ENCODE data around the gene ACO1. TPM values are rescaled to one million over a fixed set of nuclear protein-coding genes. Genes with fewer than 3 reads are reported as not detected.

ACO1 gene
- total RNA-seq, 1 experiment from 2014 or later, result 36.2 TPM

GRCh38 chr9:32487981-32488380 is 103.5 kb downstream of the ACO1 start:
- CTCF ChIA-PET, result interaction anchor here (1.6 kb wide), 1 partner anchor 109 kb away, joined by 6 read pairs; no protein-coding TSS in a partner anchor
- RAD21 ChIA-PET (ENCODE audit: low non-redundant PET in 1 of 2, low total read pairs in 2 of 2, uncharacterized antibody in 2 of 2, unreplicated experiment in 2 of 2), result no interaction called here
- Histone ChIP-seq H3K27me3 (ENCODE audit: insufficient read depth, low read length) (no peaks in the 10 kb centered on the region), H3K9ac (ENCODE audit: low read length) (no peak overlapping the region), H3K4me2 (ENCODE audit: low read length) (no peak overlapping the region), H2AFZ (ENCODE audit: low read depth, low read length, poor library complexity, severe bottlenecking) (no peak overlapping the region), H3K27ac (ENCODE audit: low read depth, low read length) (no peak overlapping the region), H4K20me1 (ENCODE audit: insufficient read depth) (no peaks in the 10 kb centered on the region), H3K79me2 (ENCODE audit: insufficient read depth, low read length) (no peaks in the 10 kb centered on the region), H3K36me3 (ENCODE audit: control insufficient read depth in 1 of 2, insufficient read depth in 2 of 2, low read length in 2 of 2) (peaks cover 9 to 15% of the 10 kb centered on the region in 2 experiments; a peak in 3 of 4 replicates), H3K4me3 (replicated peaks in 1 of 2; ENCODE audit: low read depth in 1 of 2, low read length in 2 of 2) (no peak overlapping the region), H3K9me2 (ENCODE audit: insufficient read depth) (no peaks in the 10 kb centered on the region), H3K4me1 (ENCODE audit: control insufficient read depth in 1 of 2, insufficient read depth in 2 of 2, low read length in 2 of 2) (no peaks in the 10 kb centered on the region), H3K9me3 (ENCODE audit: control insufficient read depth in 1 of 2, insufficient read depth in 1 of 2, low read depth in 1 of 2, low read length in 2 of 2) (no peaks in the 10 kb centered on the region)
- POLR2A ChIA-PET, result no interaction called here
- no TSS peak for BruUV-seq (replicated peaks)
- intact Hi-C loops (cut with micrococcal nuclease), result no loop called here
- DNase-seq (ENCODE audit: low read depth, low spot score) (no peak), ATAC-seq (no peak)
- TF ChIP-seq FOSL1 (IDR thresholded peaks at IDR 0.05; ENCODE audit: low read depth) (no peak), CEBPB (IDR thresholded peaks at IDR 0.05; ENCODE audit: low read depth) (no peak), SIN3A (IDR thresholded peaks at IDR 0.05; ENCODE audit: low read depth) (no peak), SP1 (IDR thresholded peaks at IDR 0.05; ENCODE audit: low read depth) (no peak), JUND (IDR thresholded peaks at IDR 0.05) (no peak), YY1 (IDR thresholded peaks at IDR 0.05; ENCODE audit: extremely low read depth, insufficient replicate concordance, low read depth, low read length) (no peak), CBX3 (IDR thresholded peaks at IDR 0.05; ENCODE audit: low read depth) (no peak), ZFX (IDR thresholded peaks at IDR 0.05) (no peak), EZH2 (IDR thresholded peaks at IDR 0.05) (no peak), ZNF274 (IDR thresholded peaks at IDR 0.05; ENCODE audit: low read depth, low read length) (no peak), POLR2A (IDR thresholded peaks at IDR 0.05; ENCODE audit: borderline replicate concordance, extremely low read depth, insufficient read depth, insufficient read length) (no peak), EZH2phosphoT487 (IDR thresholded peaks at IDR 0.05; ENCODE audit: borderline replicate concordance) (no peak), SRF (IDR thresholded peaks at IDR 0.05; ENCODE audit: low read depth) (no peak)
- TF ChIP-seq, protein P1, sequence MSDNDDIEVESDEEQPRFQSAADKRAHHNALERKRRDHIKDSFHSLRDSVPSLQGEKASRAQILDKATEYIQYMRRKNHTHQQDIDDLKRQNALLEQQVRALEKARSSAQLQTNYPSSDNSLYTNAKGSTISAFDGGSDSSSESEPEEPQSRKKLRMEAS (IDR thresholded peaks at IDR 0.05), result no peak
- TF ChIP-seq, protein P2, sequence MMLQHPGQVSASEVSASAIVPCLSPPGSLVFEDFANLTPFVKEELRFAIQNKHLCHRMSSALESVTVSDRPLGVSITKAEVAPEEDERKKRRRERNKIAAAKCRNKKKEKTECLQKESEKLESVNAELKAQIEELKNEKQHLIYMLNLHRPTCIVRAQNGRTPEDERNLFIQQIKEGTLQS (IDR thresholded peaks at IDR 0.05), result no peak
